Neuronal stem cell (in vitro differentiated cells): ENCODE results near the gene RLBP1.

Experiments used
- DNase-seq: peaks from one replicate; pipeline ENCODE4 v3.0.0-alpha.2; 2013; ENCODE audit warnings: low spot score
- H2AFZ ChIP-seq: one replicate; pipeline ENCODE4 v1.6.1; 2013; ENCODE audit warnings: mild to moderate bottlenecking, low read length, inconsistent platforms
- H2AK5ac ChIP-seq: 2 replicates; pipeline ENCODE4 v1.6.1; 2013; ENCODE audit warnings: low read depth, mild to moderate bottlenecking, inconsistent platforms, low read length, moderate library complexity, mixed read lengths
- H2BK120ac ChIP-seq: 2 replicates; pipeline ENCODE4 v1.6.1; 2013; ENCODE audit warnings: low read depth, mild to moderate bottlenecking, inconsistent platforms, low read length, moderate library complexity, mixed read lengths
- H2BK12ac ChIP-seq: one replicate; pipeline ENCODE4 v1.6.1; 2013; ENCODE audit warnings: low read length, inconsistent platforms
- H2BK15ac ChIP-seq: 2 replicates; pipeline ENCODE4 v1.6.1; 2013; ENCODE audit warnings: mild to moderate bottlenecking, low read length, inconsistent platforms, mixed read lengths
- H2BK5ac ChIP-seq: one replicate; pipeline ENCODE4 v1.6.1; 2013; ENCODE audit warnings: inconsistent platforms, mild to moderate bottlenecking, low read length, moderate library complexity
- H3K14ac ChIP-seq: one replicate; pipeline ENCODE4 v1.6.1; 2013; ENCODE audit warnings: low read length, inconsistent platforms
- H3K18ac ChIP-seq: 2 replicates; pipeline ENCODE4 v1.6.1; 2013; ENCODE audit warnings: low read length, inconsistent platforms
- H3K23ac ChIP-seq: 2 replicates; pipeline ENCODE4 v1.6.1; 2013; ENCODE audit warnings: low read depth, mild to moderate bottlenecking, mixed read lengths, low read length, inconsistent platforms; ENCODE audit not compliant: poor library complexity
- H3K27ac ChIP-seq: replicated peaks from 3 replicates; pipeline ENCODE4 v1.5.1; 2013; ENCODE audit warnings: low read length, inconsistent platforms
- H3K27me3 ChIP-seq, 3 experiments: 2 replicates each; pipeline ENCODE4 v1.6.1; 2013; ENCODE audit warnings: low read length in 3 of 3, mild to moderate bottlenecking in 2 of 3, inconsistent platforms in 1 of 3, low read depth in 1 of 3, mixed read lengths in 1 of 3, moderate library complexity in 1 of 3; ENCODE audit not compliant: control insufficient read depth in 3 of 3, insufficient read depth in 3 of 3
- H3K36me3 ChIP-seq, 2 donors: replicated peaks in 1 of 2; 2 replicates each; pipeline ENCODE4 v1.6.1; 2013; ENCODE audit warnings: low read length in 2 of 2; ENCODE audit not compliant: control insufficient read depth in 2 of 2, insufficient read depth in 2 of 2
- H3K4ac ChIP-seq: 2 replicates; pipeline ENCODE4 v1.6.1; 2013; ENCODE audit warnings: inconsistent platforms, mild to moderate bottlenecking, low read length, moderate library complexity
- H3K4me1 ChIP-seq, 2 donors: 1 replicate in 1 of 2; 2 replicates in 1 of 2; pipeline ENCODE4 v1.6.1; 2013; ENCODE audit warnings: low read length in 2 of 2, low read depth in 1 of 2; ENCODE audit not compliant: control insufficient read depth in 2 of 2, insufficient read depth in 1 of 2
- H3K4me2 ChIP-seq: one replicate; pipeline ENCODE4 v1.6.1; 2013; ENCODE audit warnings: mild to moderate bottlenecking, low read length, inconsistent platforms; ENCODE audit not compliant: insufficient read depth, poor library complexity, severe bottlenecking
- H3K4me3 ChIP-seq, 2 donors: 2 replicates each; pipeline ENCODE4 v1.5.1; 2013; ENCODE audit warnings: low read length in 2 of 2, mild to moderate bottlenecking in 2 of 2, inconsistent platforms in 1 of 2, moderate library complexity in 1 of 2
- H3K79me1 ChIP-seq: one replicate; pipeline ENCODE4 v1.6.1; 2013; ENCODE audit warnings: low read depth, mild to moderate bottlenecking, inconsistent platforms, low read length, moderate library complexity
- H3K9ac ChIP-seq: one replicate; pipeline ENCODE4 v1.6.1; 2013; ENCODE audit warnings: mild to moderate bottlenecking, low read depth, low read length, inconsistent platforms; ENCODE audit not compliant: poor library complexity
- H3K9me3 ChIP-seq, 2 donors: replicated peaks in 1 of 2; 2 replicates each; pipeline versions ENCODE3 to v1.6.1; 2013; ENCODE audit warnings: low read length in 2 of 2, mild to moderate bottlenecking in 2 of 2, inconsistent platforms in 1 of 2, low read depth in 1 of 2, mixed read lengths in 1 of 2, moderate library complexity in 1 of 2; ENCODE audit not compliant: control insufficient read depth in 2 of 2, insufficient read depth in 1 of 2
- H4K8ac ChIP-seq: one replicate; pipeline ENCODE4 v1.6.1; 2013; ENCODE audit warnings: low read depth, mild to moderate bottlenecking, inconsistent platforms, low read length, moderate library complexity
- H4K91ac ChIP-seq: one replicate; pipeline ENCODE4 v1.6.1; 2013; ENCODE audit warnings: low read length, low read depth, mild to moderate bottlenecking, inconsistent platforms; ENCODE audit not compliant: poor library complexity
- WGBS, 2 donors: extraction: QIAGEN DNeasy Blood & Tissue Kit; methylation state at CpG; one replicate each; pipeline ENCODE4 v1.1.7; 2013; ENCODE audit warnings: missing lambda C conversion rate in 2 of 2, mixed read lengths in 1 of 2; ENCODE audit not compliant: insufficient read length in 2 of 2, insufficient replicate concordance in 1 of 2; ENCODE audit errors: extremely low coverage in 2 of 2; 5-methylcytosine and 5-hydroxymethylcytosine counted together

The RLBP1 gene

GRCh38 chr15:89184357-89184756 lies 37.0 kb downstream of the RLBP1 start:
- H3K36me3 ChIP-seq, result peaks cover 2 to 16% of the 10 kb centered on the region in 2 donors
- no peak overlapping the region for H2BK12ac ChIP-seq
- H3K4ac ChIP-seq, result no peak overlapping the region
- peak overlapping the region; percentile 42 for H3K18ac ChIP-seq
- H2BK5ac ChIP-seq, result no peak overlapping the region
- no peak for DNase-seq
- H3K4me2 ChIP-seq, result no peak overlapping the region
- no peak overlapping the region for H3K14ac ChIP-seq
- H3K23ac ChIP-seq, result no peak overlapping the region
- H2BK15ac ChIP-seq, result no peak overlapping the region
- no peaks in the 10 kb centered on the region for H3K4me1 ChIP-seq
- no peaks in the 10 kb centered on the region for H3K9me3 ChIP-seq
- no peaks in the 10 kb centered on the region for H3K79me1 ChIP-seq
- H3K9ac ChIP-seq, result no peak overlapping the region
- H3K27ac ChIP-seq, result no peak overlapping the region
- H3K4me3 ChIP-seq, result no peak overlapping the region
- H3K27me3 ChIP-seq, result no peaks in the 10 kb centered on the region
- no peak overlapping the region for H4K91ac ChIP-seq
- no peak overlapping the region for H4K8ac ChIP-seq
- no peak overlapping the region for H2AK5ac ChIP-seq
- no peak overlapping the region for H2AFZ ChIP-seq
- H2BK120ac ChIP-seq, result no peak overlapping the region
- WGBS, 2 donors, result no CpG with 5 or more reads among the region's 6 CpGs

- no peaks in the 10 kb centered on the region for H3K27me3 ChIP-seq
- H2BK15ac ChIP-seq, result no peak overlapping the region
- H3K9me3 ChIP-seq, result no peaks in the 10 kb centered on the region
- H3K36me3 ChIP-seq, result peaks cover 0 to 21% of the 10 kb centered on the region in 2 donors
- H2BK5ac ChIP-seq, result no peak overlapping the region
- no peak overlapping the region for H3K27ac ChIP-seq
- no peaks in the 10 kb centered on the region for H3K79me1 ChIP-seq
- H3K9ac ChIP-seq, result no peak overlapping the region
- H3K4ac ChIP-seq, result no peak overlapping the region
- DNase-seq, result no peak
- no peak overlapping the region for H4K8ac ChIP-seq
- no peaks in the 10 kb centered on the region for H3K4me1 ChIP-seq
- H3K18ac ChIP-seq, result no peak overlapping the region
- H2AFZ ChIP-seq, result no peak overlapping the region
- no peak overlapping the region for H3K4me2 ChIP-seq
- H3K4me3 ChIP-seq, result no peak overlapping the region
- no peak overlapping the region for H2BK12ac ChIP-seq
- no CpG with 5 or more reads among the region's 5 CpGs for WGBS, 2 donors
- no peak overlapping the region for H3K23ac ChIP-seq
- no peak overlapping the region for H2BK120ac ChIP-seq
- H4K91ac ChIP-seq, result no peak overlapping the region
- H3K14ac ChIP-seq, result peak overlapping the region; percentile 33
- H2AK5ac ChIP-seq, result no peak overlapping the region
These were observed 41.2 kb downstream of the RLBP1 start for GRCh38 chr15:89179966-89180875.

- H2AK5ac ChIP-seq, result no peak overlapping the region
- no peaks in the 10 kb centered on the region for H3K4me1 ChIP-seq
- H2AFZ ChIP-seq, result no peak overlapping the region
- H3K14ac ChIP-seq, result no peak overlapping the region
- H3K23ac ChIP-seq, result no peak overlapping the region
- no peak overlapping the region for H3K4me3 ChIP-seq
- DNase-seq, result no peak
- H4K8ac ChIP-seq, result no peak overlapping the region
- no peak overlapping the region for H2BK15ac ChIP-seq
- H3K27me3 ChIP-seq, result no peaks in the 10 kb centered on the region
- no peak overlapping the region for H2BK12ac ChIP-seq
- no peak overlapping the region for H4K91ac ChIP-seq
- no peak overlapping the region for H2BK5ac ChIP-seq
- H3K9me3 ChIP-seq, result no peaks in the 10 kb centered on the region
- no peak overlapping the region for H3K18ac ChIP-seq
- no peak overlapping the region for H3K27ac ChIP-seq
- H3K36me3 ChIP-seq, result peaks cover 0 to 21% of the 10 kb centered on the region in 2 donors
- no peak overlapping the region for H2BK120ac ChIP-seq
- WGBS, 2 donors, result no CpG with 5 or more reads among the region's 11 CpGs
- no peaks in the 10 kb centered on the region for H3K79me1 ChIP-seq
- no peak overlapping the region for H3K4me2 ChIP-seq
- H3K4ac ChIP-seq, result no peak overlapping the region
- no peak overlapping the region for H3K9ac ChIP-seq
These were observed 42.9 kb downstream of the RLBP1 start for GRCh38 chr15:89178307-89178977.

- no peak overlapping the region for H3K4me3 ChIP-seq
- H2BK15ac ChIP-seq, result no peak overlapping the region
- H3K4me1 ChIP-seq, result no peaks in the 10 kb centered on the region
- no peak overlapping the region for H3K4ac ChIP-seq
- peaks cover 0 to 21% of the 10 kb centered on the region in 2 donors for H3K36me3 ChIP-seq
- no peak overlapping the region for H3K4me2 ChIP-seq
- H2BK120ac ChIP-seq, result no peak overlapping the region
- H2BK5ac ChIP-seq, result no peak overlapping the region
- H2AK5ac ChIP-seq, result no peak overlapping the region
- H3K27ac ChIP-seq, result no peak overlapping the region
- H3K18ac ChIP-seq, result no peak overlapping the region
- no peak overlapping the region for H3K14ac ChIP-seq
- H2BK12ac ChIP-seq, result no peak overlapping the region
- no peaks in the 10 kb centered on the region for H3K27me3 ChIP-seq
- H4K8ac ChIP-seq, result no peak overlapping the region
- peak; percentile 74 for DNase-seq
- H4K91ac ChIP-seq, result no peak overlapping the region
- H3K9ac ChIP-seq, result no peak overlapping the region
- no CpG with 5 or more reads among the region's 6 CpGs for WGBS, 2 donors
- H3K9me3 ChIP-seq, result no peaks in the 10 kb centered on the region
- H2AFZ ChIP-seq, result peak overlapping the region; percentile 67
- H3K23ac ChIP-seq, result no peak overlapping the region
- H3K79me1 ChIP-seq, result no peaks in the 10 kb centered on the region
These were observed 43.6 kb downstream of the RLBP1 start for GRCh38 chr15:89177633-89178306.
